Measurements from ENCODE around the gene ADGRG1. TPM values are rescaled to one million over a fixed set of nuclear protein-coding genes. Genes with fewer than 3 reads are reported as not detected.

Gene ADGRG1
- total RNA-seq, 1 experiment from 2014 or later: 10.2 TPM

GRCh38 chr16:57619606-57620334, 8.7 kb upstream of the ADGRG1 start:
- BruUV-seq (replicated peaks): no TSS peak
- no peaks in the 10 kb centered on the region for H3K36me3 Mint-ChIP-seq (ENCODE audit: insufficient read depth, unreplicated experiment)
- CTCF ChIA-PET: interaction anchor here (0.5 to 5.9 kb wide), 5 partner anchors 12 to 318 kb away, joined by 3 to 33 read pairs (median 4); no protein-coding TSS in a partner anchor
- H3K27ac Mint-ChIP-seq (ENCODE audit: low read depth, unreplicated experiment): no peak overlapping the region
- TF ChIP-seq, protein P1, sequence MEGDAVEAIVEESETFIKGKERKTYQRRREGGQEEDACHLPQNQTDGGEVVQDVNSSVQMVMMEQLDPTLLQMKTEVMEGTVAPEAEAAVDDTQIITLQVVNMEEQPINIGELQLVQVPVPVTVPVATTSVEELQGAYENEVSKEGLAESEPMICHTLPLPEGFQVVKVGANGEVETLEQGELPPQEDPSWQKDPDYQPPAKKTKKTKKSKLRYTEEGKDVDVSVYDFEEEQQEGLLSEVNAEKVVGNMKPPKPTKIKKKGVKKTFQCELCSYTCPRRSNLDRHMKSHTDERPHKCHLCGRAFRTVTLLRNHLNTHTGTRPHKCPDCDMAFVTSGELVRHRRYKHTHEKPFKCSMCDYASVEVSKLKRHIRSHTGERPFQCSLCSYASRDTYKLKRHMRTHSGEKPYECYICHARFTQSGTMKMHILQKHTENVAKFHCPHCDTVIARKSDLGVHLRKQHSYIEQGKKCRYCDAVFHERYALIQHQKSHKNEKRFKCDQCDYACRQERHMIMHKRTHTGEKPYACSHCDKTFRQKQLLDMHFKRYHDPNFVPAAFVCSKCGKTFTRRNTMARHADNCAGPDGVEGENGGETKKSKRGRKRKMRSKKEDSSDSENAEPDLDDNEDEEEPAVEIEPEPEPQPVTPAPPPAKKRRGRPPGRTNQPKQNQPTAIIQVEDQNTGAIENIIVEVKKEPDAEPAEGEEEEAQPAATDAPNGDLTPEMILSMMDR (IDR thresholded peaks at IDR 0.05; ENCODE audit: unreplicated experiment): no peak
- POLR2A ChIA-PET: interaction anchor here (0.6 to 1.7 kb wide), 6 partner anchors 9 to 631 kb away, joined by 3 to 7 read pairs (median 4); partner anchors contain the start of gene ADGRG1
- peak overlapping the region; percentile 61 for H3K4me3 Mint-ChIP-seq (ENCODE audit: unreplicated experiment)
- no peaks in the 10 kb centered on the region for H3K27me3 Mint-ChIP-seq (ENCODE audit: insufficient read depth, unreplicated experiment)
- peak; percentile 83 for DNase-seq (ENCODE audit: unreplicated experiment)
- H3K9me3 Mint-ChIP-seq (ENCODE audit: unreplicated experiment): no peaks in the 10 kb centered on the region
- peaks cover 53% of the 10 kb centered on the region for H3K4me1 Mint-ChIP-seq (ENCODE audit: insufficient read depth, unreplicated experiment)
- intact Hi-C loops (cut with micrococcal nuclease): no loop called here

GRCh38 chr16:57620335-57621231, 7.8 kb upstream of the ADGRG1 start:
- DNase-seq (ENCODE audit: unreplicated experiment): no peak
- ChIA-PET POLR2A (interaction anchor here (0.6 to 1.7 kb wide), 4 partner anchors 8 to 116 kb away, joined by 3 to 7 read pairs (median 4); partner anchors contain the start of gene ADGRG1), CTCF (interaction anchor here (0.5 to 5.9 kb wide), 5 partner anchors 20 to 319 kb away, joined by 3 to 33 read pairs (median 4); no protein-coding TSS in a partner anchor)
- H3K9me3 Mint-ChIP-seq (ENCODE audit: unreplicated experiment): no peaks in the 10 kb centered on the region
- peaks cover 59% of the 10 kb centered on the region for H3K4me1 Mint-ChIP-seq (ENCODE audit: insufficient read depth, unreplicated experiment)
- H3K4me3 Mint-ChIP-seq (ENCODE audit: unreplicated experiment): peak overlapping the region; percentile 61
- no TSS peak for BruUV-seq (replicated peaks)
- H3K36me3 Mint-ChIP-seq (ENCODE audit: insufficient read depth, unreplicated experiment): no peaks in the 10 kb centered on the region
- TF ChIP-seq, protein P1 (IDR thresholded peaks at IDR 0.05; ENCODE audit: unreplicated experiment): no peak
- intact Hi-C loops (cut with micrococcal nuclease): no loop called here
- no peaks in the 10 kb centered on the region for H3K27me3 Mint-ChIP-seq (ENCODE audit: insufficient read depth, unreplicated experiment)
- no peak overlapping the region for H3K27ac Mint-ChIP-seq (ENCODE audit: low read depth, unreplicated experiment)

- Mint-ChIP-seq H3K36me3 (ENCODE audit: insufficient read depth, unreplicated experiment) (no peaks in the 10 kb centered on the region), H3K27ac (ENCODE audit: low read depth, unreplicated experiment) (no peak overlapping the region), H3K27me3 (ENCODE audit: insufficient read depth, unreplicated experiment) (no peaks in the 10 kb centered on the region), H3K4me3 (ENCODE audit: unreplicated experiment) (no peak overlapping the region), H3K9me3 (ENCODE audit: unreplicated experiment) (no peaks in the 10 kb centered on the region), H3K4me1 (ENCODE audit: insufficient read depth, unreplicated experiment) (peaks cover 62% of the 10 kb centered on the region)
- ChIA-PET CTCF (interaction anchor here (0.5 to 5.9 kb wide), 6 partner anchors 22 to 372 kb away, joined by 3 to 33 read pairs (median 4); no protein-coding TSS in a partner anchor), POLR2A (interaction anchor here (0.9 to 1.0 kb wide), 2 partner anchors 9 to 22 kb away, joined by 3 to 4 read pairs; no protein-coding TSS in a partner anchor)
- BruUV-seq (replicated peaks): no TSS peak
- TF ChIP-seq, protein P1 (IDR thresholded peaks at IDR 0.05; ENCODE audit: unreplicated experiment): no peak
- intact Hi-C loops (cut with micrococcal nuclease): no loop called here
- DNase-seq (ENCODE audit: unreplicated experiment): peak; percentile 77
These were observed 6.7 kb upstream of the ADGRG1 start for GRCh38 chr16:57621521-57622271.
